Lower lobe of right lung (tissue), 2 donors: ENCODE results near the gene KRT31. TPM values are rescaled to one million over a fixed set of nuclear protein-coding genes. Genes with fewer than 3 reads are reported as not detected.
"Not testable (repeated sequence)": the region's sequence is repeated elsewhere in the genome, so short reads cannot be mapped to it uniquely, and the experiment has no call there.

Experiments used
- ATAC-seq, 2 donors: fragments of 200-7000 bp; cut with Tn5 transposase; one replicate each; pipeline ENCODE4 v1.9.1; 2020 to 2022; ENCODE audit warnings: mild to moderate bottlenecking in 2 of 2, moderate library complexity in 2 of 2
- DNase-seq: peaks from one replicate; pipeline ENCODE4 v3.0.0-alpha.2; 2020
- H3K27ac ChIP-seq: fragments of 200-600 bp; one replicate; pipeline ENCODE4 v1.8.0; 2022
- H3K27me3 ChIP-seq: fragments of 200-600 bp; one replicate; pipeline ENCODE4 v1.8.0; 2022; ENCODE audit warnings: low read depth
- H3K36me3 ChIP-seq: fragments of 200-600 bp; one replicate; pipeline ENCODE4 v1.8.0; 2022; ENCODE audit warnings: mild to moderate bottlenecking
- H3K4me1 ChIP-seq: fragments of 200-600 bp; one replicate; pipeline ENCODE4 v1.8.0; 2022
- H3K4me3 ChIP-seq: fragments of 200-600 bp; one replicate; pipeline ENCODE4 v1.8.0; 2022; ENCODE audit warnings: mild to moderate bottlenecking
- H3K9me3 ChIP-seq: fragments of 200-600 bp; one replicate; pipeline ENCODE4 v1.8.0; 2022
- CTCF ChIP-seq: fragments of 200-600 bp; IDR thresholded peaks from one replicate; pipeline ENCODE4 v1.8.0; 2022; ENCODE audit warnings: antibody characterized with exemption, mild to moderate bottlenecking
- intact Hi-C: fragments of 100-400 bp; cut with DNase I; formaldehyde crosslinking; loops from one replicate; pipeline ENCODE4 v1.11.0; 2022
- total RNA-seq: library from RNA; stranded (reverse); fragmentation: NEBNext Ultra II Directional; extraction: Animal tissue kit (Norgen Biotek cat#: 25700); gene quantifications from one replicate; pipeline ENCODE4 v1.2.1, GENCODE V29; 2021
- donor health status: DM: no; HTN: yes; CAD: no; lungs with severe emphysema.

The KRT31 gene
- total RNA-seq, 1 donor from 2014 or later = not detected

DNA sequence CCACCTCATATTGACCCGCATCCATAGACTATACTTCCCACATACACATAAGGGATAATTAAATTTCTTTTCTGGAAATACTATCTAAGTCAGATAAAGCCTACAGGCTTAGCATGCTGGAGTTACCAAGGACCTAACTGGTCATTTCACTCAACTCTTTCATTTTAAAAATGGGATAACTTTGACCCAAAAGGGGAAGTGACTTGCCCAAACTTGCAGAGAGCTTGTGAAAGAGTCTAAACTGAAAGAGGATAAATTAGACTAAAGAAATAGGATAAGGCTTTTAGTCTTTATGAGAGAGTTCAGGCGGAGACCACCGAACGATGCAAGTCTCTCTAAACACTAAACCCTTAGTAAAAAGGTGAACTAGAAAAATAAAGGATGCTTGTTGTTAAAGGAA is 42.9 kb downstream of the KRT31 start:
- H3K27ac ChIP-seq = no peak overlapping the region
- intact Hi-C loops = no loop called here
- H3K27me3 ChIP-seq = peaks cover 7% of the 10 kb centered on the region
- H3K9me3 ChIP-seq = no peaks in the 10 kb centered on the region
- DNase-seq = no peak
- H3K4me3 ChIP-seq = no peak overlapping the region
- H3K4me1 ChIP-seq = no peaks in the 10 kb centered on the region
- ATAC-seq = no peak
- TF ChIP-seq CTCF = no peak
- H3K36me3 ChIP-seq = no peaks in the 10 kb centered on the region

- no peak for DNase-seq
These were observed 44.6 kb downstream of the KRT31 start for GRCh38 chr17:41352597-41353366.

GRCh38 chr17:41351177-41351576 is 46.2 kb downstream of the KRT31 start:
- Histone ChIP-seq H3K4me1 (no peaks in the 10 kb centered on the region), H3K9me3 (no peaks in the 10 kb centered on the region), H3K36me3 (no peaks in the 10 kb centered on the region), H3K4me3 (no peak overlapping the region), H3K27me3 (peaks cover 7% of the 10 kb centered on the region), H3K27ac (no peak overlapping the region)
- intact Hi-C loops = no loop called here
- DNase-seq (no peak), ATAC-seq (no peak)
- no peak for TF ChIP-seq CTCF

More at GRCh38 chr17:41352597-41353366, 44.6 kb downstream of the KRT31 start:
- ATAC-seq = no peak
- H3K9me3 ChIP-seq = no peaks in the 10 kb centered on the region
- H3K4me1 ChIP-seq = no peaks in the 10 kb centered on the region
- TF ChIP-seq CTCF = no peak
- intact Hi-C loops = no loop called here
- H3K36me3 ChIP-seq = no peaks in the 10 kb centered on the region
- peaks cover 7% of the 10 kb centered on the region for H3K27me3 ChIP-seq
- H3K4me3 ChIP-seq = no peak overlapping the region
- H3K27ac ChIP-seq = no peak overlapping the region

GRCh38 chr17:41350381-41350878 is 47.0 kb downstream of the KRT31 start, which contains the start of gene KRT33A:
TSS of gene KRT33A (minus strand) at chr17:41350828. CDS start at chr17:41350767, 61 bp downstream.
- H3K9me3 ChIP-seq, H3K4me3 ChIP-seq, ATAC-seq, H3K27ac ChIP-seq, H3K36me3 ChIP-seq, intact Hi-C loops, H3K27me3 ChIP-seq, DNase-seq, H3K4me1 ChIP-seq: not testable (repeated sequence)

DNA sequence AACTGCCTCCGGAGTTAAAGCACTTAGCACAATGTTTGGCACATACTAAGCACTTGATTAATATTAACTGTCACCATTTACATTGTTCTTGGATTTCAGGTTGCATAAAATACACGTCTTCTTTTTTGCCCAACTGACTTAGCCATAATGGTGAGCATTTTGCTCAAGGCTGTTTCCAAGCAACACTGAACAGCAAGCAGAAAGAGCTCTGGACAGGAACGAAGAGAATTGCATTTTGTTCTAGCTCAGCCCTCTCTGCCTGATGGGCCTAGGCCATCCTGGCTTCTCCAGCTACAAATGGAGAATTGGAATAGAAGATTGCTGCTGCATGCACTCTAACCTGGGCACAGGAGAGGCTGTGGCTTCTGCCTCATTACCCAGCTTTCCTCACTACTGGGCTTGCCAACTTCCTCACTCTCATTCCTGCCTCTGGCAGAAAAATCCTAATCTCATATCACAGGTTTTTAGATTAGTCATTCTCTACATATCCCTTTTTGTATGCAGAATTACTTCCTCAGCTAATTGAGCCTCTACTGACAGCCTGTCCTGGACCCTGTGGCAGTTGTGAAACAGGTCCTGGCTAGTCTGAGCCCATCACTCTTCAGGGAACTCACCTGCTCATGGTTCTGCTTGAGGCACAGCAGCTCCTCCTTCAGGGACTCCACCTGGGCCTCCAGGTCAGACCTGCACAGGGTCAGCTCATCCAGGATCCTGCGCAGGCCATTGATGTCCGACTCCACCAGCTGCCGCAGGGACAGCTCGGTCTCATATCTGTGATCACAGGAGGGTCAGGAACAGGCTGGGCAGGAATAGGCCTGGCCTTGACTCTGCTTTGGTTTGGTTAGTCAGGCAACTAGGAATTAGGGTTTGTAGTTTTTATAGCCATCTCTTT is 49.3 kb downstream of the KRT31 start:
- no peak overlapping the region for H3K4me3 ChIP-seq
- no peaks in the 10 kb centered on the region for H3K36me3 ChIP-seq
- no peak for TF ChIP-seq CTCF
- ATAC-seq = no peak
- no peak overlapping the region for H3K27ac ChIP-seq
- H3K4me1 ChIP-seq = no peaks in the 10 kb centered on the region
- intact Hi-C loops = no loop called here
- no peak for DNase-seq
- H3K27me3 ChIP-seq = peaks cover 3% of the 10 kb centered on the region
- H3K9me3 ChIP-seq = no peaks in the 10 kb centered on the region

- DNase-seq, H3K36me3 ChIP-seq, H3K27me3 ChIP-seq, H3K9me3 ChIP-seq, H3K4me1 ChIP-seq, intact Hi-C loops, H3K27ac ChIP-seq, H3K4me3 ChIP-seq, ATAC-seq: not testable (repeated sequence)
These were observed 51.0 kb downstream of the KRT31 start for GRCh38 chr17:41346421-41346820.
